DMS153 (cell line): ENCODE results near the gene KRT39.
A peak's percentile ranks its signal among the peaks of the same experiment; 100 is the strongest.

Experiments used
- DNase-seq: peaks from one replicate; lab custom pipeline; 2025; lab: John Stamatoyannopoulos, UW

The KRT39 gene

GRCh38 chr17:40980596-40980995, 13.8 kb upstream of the KRT39 start:
- no peak for DNase-seq

- DNase-seq = no peak
These were observed 13.4 kb upstream of the KRT39 start for GRCh38 chr17:40980117-40980516.

- no peak for DNase-seq
These were observed 11.9 kb upstream of the KRT39 start for GRCh38 chr17:40978575-40979151.

- DNase-seq = no peak
These were observed 8.8 kb upstream of the KRT39 start for GRCh38 chr17:40975516-40975915.

- no peak for DNase-seq
These were observed 7.6 kb upstream of the KRT39 start for GRCh38 chr17:40974366-40974765.

- DNase-seq = no peak
These were observed 834 bp upstream of the KRT39 start for GRCh38 chr17:40967582-40967981.

- DNase-seq = no peak
These were observed 2.9 kb downstream of the KRT39 start for GRCh38 chr17:40963838-40964237.

GRCh38 chr17:40962059-40962561, 4.6 kb downstream of the KRT39 start:
- no peak for DNase-seq

GRCh38 chr17:40961591-40961990, 5.2 kb downstream of the KRT39 start:
- no peak for DNase-seq

- DNase-seq = no peak
These were observed 6.6 kb downstream of the KRT39 start for GRCh38 chr17:40960144-40960543.

GRCh38 chr17:40958086-40958953, 8.4 kb downstream of the KRT39 start:
- peak; percentile 34 for DNase-seq

- DNase-seq = no peak
These were observed 10.1 kb downstream of the KRT39 start for GRCh38 chr17:40956401-40957254.

GRCh38 chr17:40953881-40954280, 12.9 kb downstream of the KRT39 start:
- no peak for DNase-seq

- DNase-seq = no peak
These were observed 14.1 kb downstream of the KRT39 start for GRCh38 chr17:40952661-40953060.

GRCh38 chr17:40952154-40952553, 14.6 kb downstream of the KRT39 start:
- no peak for DNase-seq

GRCh38 chr17:40951011-40951622, 15.6 kb downstream of the KRT39 start:
- DNase-seq = no peak

GRCh38 chr17:40950176-40950575, 16.6 kb downstream of the KRT39 start:
- DNase-seq = no peak

- DNase-seq = no peak
These were observed 17.3 kb downstream of the KRT39 start for GRCh38 chr17:40949418-40949817.

- no peak for DNase-seq
These were observed 18.8 kb downstream of the KRT39 start for GRCh38 chr17:40947929-40948328.

GRCh38 chr17:40945414-40945813, 21.3 kb downstream of the KRT39 start:
- no peak for DNase-seq

- no peak for DNase-seq
These were observed 22.2 kb downstream of the KRT39 start for GRCh38 chr17:40944531-40944930.

- DNase-seq = no peak
These were observed 24.2 kb downstream of the KRT39 start for GRCh38 chr17:40942553-40942952.
